ENCODE measurements around the gene AGPAT3. TPM values are rescaled to one million over a fixed set of nuclear protein-coding genes. Genes with fewer than 3 reads are reported as not detected.
"Not testable (repeated sequence)": the region's sequence is repeated elsewhere in the genome, so short reads cannot be mapped to it uniquely, and the experiment has no call there.

The AGPAT3 gene, protein sequence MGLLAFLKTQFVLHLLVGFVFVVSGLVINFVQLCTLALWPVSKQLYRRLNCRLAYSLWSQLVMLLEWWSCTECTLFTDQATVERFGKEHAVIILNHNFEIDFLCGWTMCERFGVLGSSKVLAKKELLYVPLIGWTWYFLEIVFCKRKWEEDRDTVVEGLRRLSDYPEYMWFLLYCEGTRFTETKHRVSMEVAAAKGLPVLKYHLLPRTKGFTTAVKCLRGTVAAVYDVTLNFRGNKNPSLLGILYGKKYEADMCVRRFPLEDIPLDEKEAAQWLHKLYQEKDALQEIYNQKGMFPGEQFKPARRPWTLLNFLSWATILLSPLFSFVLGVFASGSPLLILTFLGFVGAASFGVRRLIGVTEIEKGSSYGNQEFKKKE
- 97.6 TPM for total RNA-seq
- long read RNA-seq, full-length matches to known transcripts = 8 of 82 reads
- long read RNA-seq, partial matches to known transcripts = 0 of 82 reads
- long read RNA-seq, other reads (novel, unspliced or antisense) = 74 of 82 reads

- peak; percentile 42 for ATAC-seq
- intact Hi-C loops (cut with micrococcal nuclease) = no loop called here
- peak; percentile 72 for DNase-seq
Measured at GRCh38 chr21:43864962-43865539, at the start of gene AGPAT3. AGPAT3 (plus strand) TSS chr21:43865223; CDS start chr21:43959682, 94,459 bp downstream.

DNA sequence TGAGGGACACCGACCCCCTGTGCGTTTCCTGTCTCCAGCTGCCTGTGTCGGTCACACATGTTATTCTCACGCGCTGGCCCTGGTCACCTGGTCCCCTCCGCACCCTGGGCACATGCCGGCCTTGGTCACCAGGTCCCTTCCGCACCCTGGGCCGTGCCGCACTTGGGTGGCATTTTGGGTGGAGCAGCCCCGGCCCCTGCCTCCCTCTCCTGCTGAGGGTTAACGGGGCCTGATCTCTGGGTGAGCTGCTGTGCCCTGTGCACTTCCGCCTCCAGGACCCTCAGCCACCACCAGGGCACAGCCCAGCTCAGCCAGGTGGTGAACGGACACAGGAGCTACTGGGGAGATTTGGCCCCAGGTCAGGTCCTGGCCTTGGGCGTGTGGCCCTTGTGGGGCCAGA, 49.0 kb upstream of the AGPAT3 start:
- intact Hi-C loops (cut with micrococcal nuclease) = no loop called here
- DNase-seq (no peak), ATAC-seq (no peak)

DNA sequence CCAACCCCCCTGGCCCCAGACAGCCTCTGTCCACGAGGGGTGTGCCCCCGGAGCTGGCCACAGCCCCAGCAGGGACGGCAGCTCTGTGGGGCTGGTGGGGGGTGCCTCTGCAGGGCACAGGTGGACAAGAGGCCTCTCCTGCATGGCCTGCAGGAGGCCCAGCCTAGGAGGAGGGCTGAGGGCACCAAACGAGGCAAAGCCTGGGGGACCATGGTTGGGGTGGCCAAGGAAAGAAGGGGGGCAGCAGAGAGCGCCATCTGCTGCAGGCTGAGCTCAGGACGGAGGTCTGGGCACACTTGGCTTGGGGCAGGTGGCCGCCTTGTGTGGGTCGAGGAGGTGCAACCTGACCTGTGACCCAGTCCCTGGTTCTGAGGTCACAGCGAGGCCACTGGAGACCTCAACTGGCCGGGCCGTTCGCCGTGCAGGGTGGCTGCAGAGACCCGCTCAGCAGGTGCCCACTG, 48.4 kb upstream of the AGPAT3 start:
- ATAC-seq (no peak), DNase-seq (peak; percentile 23)
- intact Hi-C loops (cut with micrococcal nuclease) = no loop called here

- DNase-seq (peak; percentile 33), ATAC-seq (peak; percentile 19)
- intact Hi-C loops (cut with micrococcal nuclease) = no loop called here
Measured at GRCh38 chr21:43817157-43818086, 47.6 kb upstream of the AGPAT3 start.

- intact Hi-C loops (cut with micrococcal nuclease) = no loop called here
- ATAC-seq = peak; percentile 18
- DNase-seq = no peak
Measured at GRCh38 chr21:43818685-43819084, 46.3 kb upstream of the AGPAT3 start.

- intact Hi-C loops (cut with micrococcal nuclease) = no loop called here
- no peak for ATAC-seq
- DNase-seq = peak; percentile 19
Measured at GRCh38 chr21:43819511-43820405, 45.3 kb upstream of the AGPAT3 start.

DNA sequence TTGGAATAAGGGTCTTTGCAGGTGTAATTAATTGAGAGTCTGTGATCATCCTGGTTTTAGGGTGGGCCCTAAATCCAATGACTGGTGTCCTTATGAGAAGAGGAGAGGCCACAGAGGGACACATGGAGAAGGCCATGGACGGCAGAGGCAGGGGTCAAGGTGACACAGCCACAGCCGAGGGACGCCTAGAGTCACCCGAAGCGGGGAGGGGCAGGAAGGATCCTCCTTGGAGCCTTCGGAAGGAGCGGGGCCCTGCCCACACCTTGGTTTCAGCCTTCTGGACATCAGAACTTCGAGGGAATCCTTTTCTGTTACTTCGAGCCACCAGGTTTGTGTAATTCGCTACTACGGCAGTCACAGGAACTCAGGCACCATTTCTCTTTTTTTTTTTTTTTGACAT, 44.6 kb upstream of the AGPAT3 start:
- intact Hi-C loops (cut with micrococcal nuclease) = no loop called here
- ATAC-seq (no peak), DNase-seq (no peak)

GRCh38 chr21:43822166-43822565, 42.9 kb upstream of the AGPAT3 start:
- intact Hi-C loops (cut with micrococcal nuclease); DNase-seq; ATAC-seq: not testable (repeated sequence)

GRCh38 chr21:43822741-43823140, 42.3 kb upstream of the AGPAT3 start:
- not testable (repeated sequence) for ATAC-seq, DNase-seq

GRCh38 chr21:43824333-43825241, 40.4 kb upstream of the AGPAT3 start:
- intact Hi-C loops (cut with micrococcal nuclease) = no loop called here

More at GRCh38 chr21:43822741-43823140, 42.3 kb upstream of the AGPAT3 start:
- intact Hi-C loops (cut with micrococcal nuclease) = not testable (repeated sequence)

GRCh38 chr21:43825242-43825935, 39.6 kb upstream of the AGPAT3 start:
- intact Hi-C loops (cut with micrococcal nuclease) = no loop called here
- ATAC-seq (no peak), DNase-seq (no peak)

More at GRCh38 chr21:43824333-43825241, 40.4 kb upstream of the AGPAT3 start:
- ATAC-seq = no peak
- DNase-seq = no peak

DNA sequence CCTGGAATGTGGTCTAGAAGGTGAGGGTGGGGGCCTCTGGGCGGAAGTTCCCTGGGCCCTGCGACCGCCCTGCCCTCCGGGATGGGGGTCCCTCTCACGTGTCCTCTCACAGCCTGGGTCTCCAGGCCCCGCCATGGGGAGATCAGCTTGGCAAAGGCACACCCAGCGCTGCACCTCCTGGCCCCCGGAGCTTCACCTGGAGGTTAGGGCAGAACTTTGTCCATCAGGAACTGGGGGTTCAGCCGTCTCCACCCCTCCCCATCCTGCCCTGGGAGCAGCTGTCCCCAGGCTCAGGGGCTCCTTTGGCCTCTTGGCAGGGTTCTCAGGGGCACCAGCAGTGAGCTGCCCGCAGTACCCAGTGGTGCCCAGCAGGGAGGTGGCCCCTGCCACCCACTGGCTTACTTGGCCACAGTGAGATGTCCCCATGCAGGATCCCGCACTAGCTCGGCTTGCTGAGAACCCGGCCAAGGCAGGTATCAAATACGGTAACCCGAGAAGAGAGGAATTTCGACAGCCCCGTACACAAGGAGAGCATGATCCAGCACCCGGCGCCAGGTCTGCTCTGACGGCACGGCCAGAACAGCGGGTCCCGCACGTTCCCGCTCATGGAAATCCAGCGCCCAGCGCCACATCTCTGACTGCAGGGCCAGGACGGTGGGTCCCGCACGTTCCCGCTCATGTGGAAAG, 38.9 kb upstream of the AGPAT3 start:
- no peak for DNase-seq
- intact Hi-C loops (cut with micrococcal nuclease) = no loop called here
- ATAC-seq = peak; percentile 49

DNA sequence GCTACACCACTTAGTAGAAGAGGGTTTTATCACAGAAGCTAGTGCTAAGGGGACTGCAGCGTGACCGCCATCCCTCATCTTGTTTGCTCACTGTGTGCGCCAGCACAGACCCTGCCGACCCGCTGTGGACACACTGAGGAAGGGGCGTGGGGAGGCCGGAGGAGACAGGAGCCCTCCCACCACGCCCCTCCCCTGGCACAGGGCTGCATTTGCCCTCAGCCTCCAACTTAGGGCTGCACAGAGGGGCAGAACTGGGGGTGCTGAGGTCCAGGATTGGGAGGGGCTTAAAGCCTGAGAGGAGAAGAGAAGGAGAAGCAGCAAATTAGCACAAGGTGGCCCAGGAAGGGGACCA, 38.4 kb upstream of the AGPAT3 start:
- intact Hi-C loops (cut with micrococcal nuclease) = no loop called here
- no peak for ATAC-seq

GRCh38 chr21:43827015-43827611, 37.9 kb upstream of the AGPAT3 start:
- ATAC-seq (peak; percentile 46), DNase-seq (no peak)
- intact Hi-C loops (cut with micrococcal nuclease) = no loop called here

More for the DNA sequence above, 38.4 kb upstream of the AGPAT3 start:
- DNase-seq = no peak

DNA sequence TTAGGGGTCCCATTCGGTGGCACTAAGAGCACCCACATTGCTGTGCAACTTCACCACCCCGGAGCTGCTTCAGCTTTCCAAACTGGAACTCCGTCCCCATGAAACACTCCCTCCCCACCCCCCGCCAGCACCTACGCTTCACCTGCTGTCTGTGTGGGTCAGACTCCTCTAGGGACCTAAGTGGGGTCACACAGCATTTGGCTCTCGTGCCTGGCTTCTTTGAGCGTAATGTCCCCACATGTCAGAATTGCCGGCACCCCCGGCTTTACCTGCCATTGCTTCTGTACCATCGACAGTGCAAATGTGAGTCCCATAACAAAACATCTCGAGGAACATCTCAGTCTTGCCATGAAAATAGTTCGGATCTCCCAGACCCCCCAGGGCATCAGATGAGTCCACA, 35.9 kb upstream of the AGPAT3 start:
- DNase-seq (no peak), ATAC-seq (no peak)
- intact Hi-C loops (cut with micrococcal nuclease) = no loop called here

DNA sequence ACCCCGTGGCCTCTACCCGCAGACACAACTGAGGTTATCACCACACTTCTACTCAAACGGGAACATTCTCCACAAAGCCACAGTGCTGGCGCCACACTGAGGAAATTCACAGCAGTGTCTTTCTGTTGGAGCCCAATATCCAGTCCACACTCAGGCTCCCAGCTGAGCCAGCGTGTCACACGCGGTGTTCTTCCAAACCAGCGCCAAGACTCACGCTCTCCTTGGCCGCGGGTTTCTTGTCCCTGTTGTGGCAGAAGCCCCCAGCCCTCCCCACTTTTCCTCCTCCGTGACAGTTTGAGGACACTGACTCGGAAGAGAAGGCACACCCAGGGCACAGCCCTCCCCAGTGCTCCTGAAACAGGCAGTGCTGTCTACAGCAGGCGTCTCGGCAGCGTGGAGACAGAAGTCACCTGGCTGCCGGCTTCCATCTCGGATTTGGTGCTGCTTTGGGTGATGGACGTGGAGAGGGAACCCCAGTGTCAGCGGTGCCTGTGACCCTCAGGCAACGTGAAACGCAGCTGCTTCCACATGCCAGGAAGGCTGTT, 35.4 kb upstream of the AGPAT3 start:
- no peak for DNase-seq
- intact Hi-C loops (cut with micrococcal nuclease) = no loop called here
- no peak for ATAC-seq
